ENCODE measurements around the gene AK3. TPM values are rescaled to one million over a fixed set of nuclear protein-coding genes. Genes with fewer than 3 reads are reported as not detected.

The AK3 gene
- polyA plus RNA-seq, 3 donors, result 3.7 to 14.5 (median 13.8) TPM

- Mint-ChIP-seq H3K4me1 (peaks cover 51% of the 10 kb centered on the region), H3K4me3 (peak within 1 kb of the TSS; percentile 87 to 91), H3K9me3 (no peaks in the 10 kb centered on the region), H3K27me3 (ENCODE audit: low read depth in 3 of 3) (peaks cover 31 to 40% (median 32%) of the 10 kb centered on the region in 3 donors), H3K27ac (peak within 1 kb of the TSS in 1 of 7 donors; percentile 39), H3K36me3 (no peaks in the 10 kb centered on the region)
- H3K27me3 ChIP-seq (ENCODE audit: control insufficient read depth in 2 of 2, insufficient read depth in 2 of 2, low read length in 2 of 2), result peaks cover 14% of the 10 kb centered on the region in 2 donors
- 4% methylated on average over 21 of the region's 36 CpGs for WGBS (ENCODE audit: insufficient coverage)
- DNase-seq, result peak in 2 of 3 donors; percentile 51 to 52
- no peaks in the 10 kb centered on the region for H3K9me3 ChIP-seq (replicated peaks in 1 of 2; ENCODE audit: control insufficient read depth in 1 of 2, insufficient read depth in 1 of 2, low read length in 2 of 2)
- H4K20me1 ChIP-seq (ENCODE audit: insufficient read depth, low read length), result no peaks in the 10 kb centered on the region
- peak within 1 kb of the TSS; percentile 79 for H2AFZ ChIP-seq (ENCODE audit: insufficient read depth, low read depth, low read length, poor library complexity, severe bottlenecking)
- intact Hi-C loops (cut with micrococcal nuclease), result no loop called here
- peak within 1 kb of the TSS; percentile 38 for H3K9ac ChIP-seq (ENCODE audit: insufficient read depth, low read length, poor library complexity, severe bottlenecking)
- no peaks in the 10 kb centered on the region for H3K36me3 ChIP-seq (replicated peaks in 1 of 2; ENCODE audit: control insufficient read depth in 1 of 2, insufficient read depth in 2 of 2, low read length in 2 of 2)
- H3K79me2 ChIP-seq (ENCODE audit: insufficient read depth, low read length), result peaks cover 11% of the 10 kb centered on the region
- peak within 1 kb of the TSS; percentile 79 for H3K4me2 ChIP-seq (replicated peaks; ENCODE audit: extremely low read depth, low read length, poor library complexity, severe bottlenecking)
- peaks cover 33 to 43% of the 10 kb centered on the region in 2 donors for H3K4me1 ChIP-seq (ENCODE audit: control insufficient read depth in 1 of 2, insufficient read depth in 2 of 2, low read length in 2 of 2)
- H3K4me3 ChIP-seq (replicated peaks in 1 of 3; ENCODE audit: low read depth in 2 of 3, low read length in 3 of 3), result peak within 1 kb of the TSS; percentile 31 to 77 (median 47)
- TF ChIP-seq, protein P1, sequence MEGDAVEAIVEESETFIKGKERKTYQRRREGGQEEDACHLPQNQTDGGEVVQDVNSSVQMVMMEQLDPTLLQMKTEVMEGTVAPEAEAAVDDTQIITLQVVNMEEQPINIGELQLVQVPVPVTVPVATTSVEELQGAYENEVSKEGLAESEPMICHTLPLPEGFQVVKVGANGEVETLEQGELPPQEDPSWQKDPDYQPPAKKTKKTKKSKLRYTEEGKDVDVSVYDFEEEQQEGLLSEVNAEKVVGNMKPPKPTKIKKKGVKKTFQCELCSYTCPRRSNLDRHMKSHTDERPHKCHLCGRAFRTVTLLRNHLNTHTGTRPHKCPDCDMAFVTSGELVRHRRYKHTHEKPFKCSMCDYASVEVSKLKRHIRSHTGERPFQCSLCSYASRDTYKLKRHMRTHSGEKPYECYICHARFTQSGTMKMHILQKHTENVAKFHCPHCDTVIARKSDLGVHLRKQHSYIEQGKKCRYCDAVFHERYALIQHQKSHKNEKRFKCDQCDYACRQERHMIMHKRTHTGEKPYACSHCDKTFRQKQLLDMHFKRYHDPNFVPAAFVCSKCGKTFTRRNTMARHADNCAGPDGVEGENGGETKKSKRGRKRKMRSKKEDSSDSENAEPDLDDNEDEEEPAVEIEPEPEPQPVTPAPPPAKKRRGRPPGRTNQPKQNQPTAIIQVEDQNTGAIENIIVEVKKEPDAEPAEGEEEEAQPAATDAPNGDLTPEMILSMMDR (IDR thresholded peaks at IDR 0.05), result no peak
- H3K27ac ChIP-seq (ENCODE audit: low read depth in 1 of 2, low read length in 2 of 2), result no peak within 1 kb of the TSS
These were observed 74.8 kb downstream of the AK3 start, which contains the start of gene SPATA6L for GRCh38 chr9:4666042-4666699. Gene SPATA6L, minus strand, starts transcription at chr9:4666480. Its CDS starts 230 bp downstream, at chr9:4666250.

GRCh38 chr9:4665357-4665756 is 75.6 kb downstream of the AK3 start:
- no peaks in the 10 kb centered on the region for H3K9me3 ChIP-seq (replicated peaks in 1 of 2; ENCODE audit: control insufficient read depth in 1 of 2, insufficient read depth in 1 of 2, low read length in 2 of 2)
- H3K4me3 ChIP-seq (replicated peaks in 1 of 3; ENCODE audit: low read depth in 2 of 3, low read length in 3 of 3), result no peak overlapping the region
- no peak overlapping the region for H3K9ac ChIP-seq (ENCODE audit: insufficient read depth, low read length, poor library complexity, severe bottlenecking)
- peaks cover 11% of the 10 kb centered on the region for H3K79me2 ChIP-seq (ENCODE audit: insufficient read depth, low read length)
- H3K4me1 ChIP-seq (ENCODE audit: control insufficient read depth in 1 of 2, insufficient read depth in 2 of 2, low read length in 2 of 2), result peaks cover 33 to 43% of the 10 kb centered on the region in 2 donors
- H2AFZ ChIP-seq (ENCODE audit: insufficient read depth, low read depth, low read length, poor library complexity, severe bottlenecking), result no peak overlapping the region
- Mint-ChIP-seq H3K36me3 (no peaks in the 10 kb centered on the region), H3K27me3 (ENCODE audit: low read depth in 3 of 3) (peaks cover 31 to 41% (median 37%) of the 10 kb centered on the region in 3 donors), H3K9me3 (peaks cover 0 to under 1% (median 0%) of the 10 kb centered on the region in 7 donors), H3K4me1 (peaks cover 51% of the 10 kb centered on the region), H3K4me3 (peak overlapping the region in 1 of 2 donors; percentile 36), H3K27ac (no peak overlapping the region)
- no CpG with 5 or more reads among the region's 2 CpGs for WGBS (ENCODE audit: insufficient coverage)
- no peak overlapping the region for H3K4me2 ChIP-seq (replicated peaks; ENCODE audit: extremely low read depth, low read length, poor library complexity, severe bottlenecking)
- DNase-seq, result no peak
- no peak overlapping the region for H3K27ac ChIP-seq (ENCODE audit: low read depth in 1 of 2, low read length in 2 of 2)
- intact Hi-C loops (cut with micrococcal nuclease), result no loop called here
- TF ChIP-seq, protein P1 (IDR thresholded peaks at IDR 0.05), result no peak
- H4K20me1 ChIP-seq (ENCODE audit: insufficient read depth, low read length), result no peaks in the 10 kb centered on the region
- H3K36me3 ChIP-seq (replicated peaks in 1 of 2; ENCODE audit: control insufficient read depth in 1 of 2, insufficient read depth in 2 of 2, low read length in 2 of 2), result no peaks in the 10 kb centered on the region
- peaks cover 14% of the 10 kb centered on the region in 2 donors for H3K27me3 ChIP-seq (ENCODE audit: control insufficient read depth in 2 of 2, insufficient read depth in 2 of 2, low read length in 2 of 2)
